Liver (tissue), 9 donors: ENCODE measurements around the gene WEE2. TPM values are rescaled to one million over a fixed set of nuclear protein-coding genes. Genes with fewer than 3 reads are reported as not detected.

Experiments
- DNase-seq: peaks from one replicate; pipeline ENCODE4 v3.0.0-alpha.2; 2017; ENCODE audit warnings: low spot score
- H3K27ac ChIP-seq, 2 donors: one replicate each; pipeline ENCODE4 v1.7.0; 2013; ENCODE audit warnings: inconsistent platforms in 2 of 2, low read length in 2 of 2, control low read depth in 1 of 2, low read depth in 1 of 2, mild to moderate bottlenecking in 1 of 2
- H3K27me3 ChIP-seq, 4 donors: one replicate each; pipeline versions ENCODE4 v1.6.1 to v1.7.0; 2013; ENCODE audit warnings: low read length in 3 of 4, inconsistent platforms in 1 of 4, mild to moderate bottlenecking in 1 of 4, moderate library complexity in 1 of 4; ENCODE audit not compliant: control insufficient read depth in 4 of 4, insufficient read depth in 4 of 4
- H3K36me3 ChIP-seq, 4 donors: one replicate each; pipeline versions ENCODE4 v1.6.1 to v1.7.0; 2013; ENCODE audit warnings: low read length in 3 of 4, mild to moderate bottlenecking in 3 of 4, low read depth in 1 of 4, moderate library complexity in 1 of 4; ENCODE audit not compliant: control insufficient read depth in 4 of 4, insufficient read depth in 3 of 4
- H3K4me1 ChIP-seq, 4 donors: one replicate each; pipeline versions ENCODE4 v1.6.1 to v1.7.0; 2013; ENCODE audit warnings: low read length in 3 of 4, mild to moderate bottlenecking in 3 of 4, moderate library complexity in 1 of 4; ENCODE audit not compliant: control insufficient read depth in 4 of 4, insufficient read depth in 4 of 4
- H3K4me3 ChIP-seq, 3 donors: one replicate each; pipeline versions ENCODE4 v1.6.1 to v1.7.0; 2013; ENCODE audit warnings: low read length in 3 of 3, control low read depth in 1 of 3, low read depth in 1 of 3, mild to moderate bottlenecking in 1 of 3
- H3K9ac ChIP-seq, 2 donors: one replicate each; pipeline ENCODE4 v1.7.0; 2013; ENCODE audit warnings: low read length in 2 of 2, mild to moderate bottlenecking in 2 of 2, moderate library complexity in 2 of 2, control low read depth in 1 of 2, low read depth in 1 of 2
- H3K9me3 ChIP-seq, 4 donors: one replicate each; pipeline versions ENCODE4 v1.6.1 to v1.7.0; 2013; ENCODE audit warnings: low read length in 3 of 4; ENCODE audit not compliant: control insufficient read depth in 4 of 4
- EGR1 ChIP-seq, 2 donors: IDR thresholded peaks; 2 replicates each; pipeline ENCODE4 v1.6.1; 2016 to 2018; ENCODE audit warnings: antibody characterized with exemption in 2 of 2, low read depth in 2 of 2
- FOXA1 ChIP-seq: IDR thresholded peaks from 2 replicates; pipeline ENCODE4 v1.6.1; 2016; ENCODE audit warnings: antibody characterized with exemption
- FOXA2 ChIP-seq: IDR thresholded peaks from 2 replicates; pipeline ENCODE4 v1.6.1; 2016; ENCODE audit warnings: antibody characterized with exemption
- GABPA ChIP-seq, 2 donors: IDR thresholded peaks in 1 of 2; conservative IDR thresholded peaks in 1 of 2; 2 replicates each; pipeline ENCODE4 v1.6.1; 2016; ENCODE audit warnings: antibody characterized with exemption in 2 of 2, mild to moderate bottlenecking in 1 of 2, moderate library complexity in 1 of 2
- HNF4A ChIP-seq, 2 donors: conservative IDR thresholded peaks; 2 replicates each; pipeline ENCODE4 v1.6.1; 2016; ENCODE audit warnings: antibody characterized with exemption in 2 of 2, mild to moderate bottlenecking in 2 of 2
- HNF4G ChIP-seq: IDR thresholded peaks from 2 replicates; pipeline ENCODE4 v1.6.1; 2016; ENCODE audit warnings: antibody characterized with exemption
- JUND ChIP-seq, 2 donors: IDR thresholded peaks; 2 replicates each; pipeline ENCODE4 v1.6.1; 2016; ENCODE audit warnings: antibody characterized with exemption in 2 of 2
- NR2F2 ChIP-seq: IDR thresholded peaks from 2 replicates; pipeline ENCODE4 v1.6.1; 2016; ENCODE audit warnings: antibody characterized with exemption
- RAD21 ChIP-seq, 2 donors: IDR thresholded peaks; 2 replicates each; pipeline ENCODE4 v1.6.1; 2016; ENCODE audit warnings: antibody characterized with exemption in 2 of 2, mild to moderate bottlenecking in 2 of 2
- RXRA ChIP-seq, 2 donors: IDR thresholded peaks; 2 replicates each; pipeline ENCODE4 v1.6.1; 2017 to 2018; ENCODE audit warnings: antibody characterized with exemption in 2 of 2, mild to moderate bottlenecking in 1 of 2
- SP1 ChIP-seq: IDR thresholded peaks from 2 replicates; pipeline ENCODE4 v1.6.1; 2018; ENCODE audit warnings: antibody characterized with exemption, mild to moderate bottlenecking
- TAF1 ChIP-seq: conservative IDR thresholded peaks from 2 replicates; pipeline ENCODE4 v1.6.1; 2016; ENCODE audit warnings: antibody characterized with exemption, mild to moderate bottlenecking
- YY1 ChIP-seq: IDR thresholded peaks from 2 replicates; pipeline ENCODE4 v1.6.1; 2016; ENCODE audit warnings: antibody characterized with exemption, mild to moderate bottlenecking
- WGBS: extraction: QIAGEN DNeasy Blood & Tissue Kit; methylation state at CpG from one replicate; pipeline ENCODE4 v1.1.7; 2013; 5-methylcytosine and 5-hydroxymethylcytosine counted together
- polyA plus RNA-seq, 2 donors: library from polyadenylated mRNA; stranded (reverse) in 1 of 2; unstranded in 1 of 2; fragments of 200-250 nt in 1 of 2; fragments of >200 nt in 1 of 2; fragmentation: Nextera tagmentation in 1 of 2; extraction: Ambion mirVana in 1 of 2; gene quantifications; one replicate each; pipeline versions ENCODE4 v1.2.1 to v1.2.3, GENCODE V29; 2013 to 2015
- total RNA-seq, 2 donors: library from RNA; depleted of rRNA; stranded (reverse); fragments of >200 nt; gene quantifications; one replicate each; pipeline ENCODE4 v1.2.3, GENCODE V29; 2014
- TF ChIP-seq, protein P1 (sequence below): IDR thresholded peaks from 2 replicates; pipeline ENCODE4 v1.6.1; 2016; ENCODE audit warnings: antibody characterized with exemption
- TF ChIP-seq, protein P2 (sequence below): IDR thresholded peaks from 2 replicates; pipeline ENCODE4 v1.6.1; 2016; ENCODE audit warnings: antibody characterized with exemption
- TF ChIP-seq, protein P3 (sequence below): IDR thresholded peaks from 2 replicates; pipeline ENCODE4 v1.6.1; 2016; ENCODE audit warnings: antibody characterized with exemption
- TF ChIP-seq, protein P4 (sequence below): IDR thresholded peaks from 2 replicates; pipeline ENCODE4 v1.6.1; 2016; ENCODE audit warnings: antibody characterized with exemption, mild to moderate bottlenecking
- TF ChIP-seq, protein P5 (sequence below): fragments of 150-350 bp; IDR thresholded peaks from 2 replicates; pipeline ENCODE4 v1.5.1; 2017; ENCODE audit warnings: improper control_type of control experiment, low read depth, low read length; ENCODE audit not compliant: missing input control
- donor health status: healthy.
- donor health status: healthy.
- donor health status: healthy.
- donor health status: healthy.
- donor health status: healthy.

The WEE2 gene
- total and polyA plus RNA-seq, 4 donors, result not detected

DNA sequence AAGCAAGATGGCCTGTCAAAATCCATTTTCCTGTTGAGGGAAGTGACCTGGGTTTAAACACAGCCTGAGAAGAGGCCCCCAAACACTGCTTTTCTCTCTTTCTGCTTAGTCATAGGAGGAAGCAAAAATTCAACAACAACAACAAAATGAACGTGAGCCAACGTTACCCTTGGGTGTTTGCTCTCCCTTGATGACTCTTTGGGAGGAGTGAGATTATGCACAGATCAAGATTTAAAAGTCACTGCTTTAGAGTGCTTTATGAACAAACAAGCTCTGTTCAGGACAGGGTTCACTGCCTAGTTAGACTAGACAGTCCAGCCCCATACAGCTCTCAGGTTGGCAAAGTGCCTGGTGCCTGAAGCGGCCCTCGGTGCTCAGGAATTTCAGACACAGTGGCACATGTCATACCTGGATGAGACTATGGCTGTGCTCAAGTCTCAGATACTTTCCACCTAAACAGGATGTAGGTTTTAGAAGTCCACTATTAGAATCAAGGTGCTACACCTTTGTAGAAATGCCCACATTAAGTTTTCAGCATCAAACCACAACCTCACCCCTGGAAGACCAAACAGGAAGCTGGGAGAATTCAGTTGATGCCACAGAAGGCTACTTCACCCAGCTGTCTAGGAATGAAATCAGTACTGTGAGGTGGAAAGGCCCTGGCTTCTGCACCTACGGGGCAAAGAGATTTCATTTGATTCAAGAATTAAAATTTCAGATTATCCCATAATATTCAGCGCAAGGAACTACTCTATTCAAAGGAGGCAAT lies 44.9 kb upstream of the WEE2 start:
- DNase-seq, result no peak
- 36% methylated on average over 6 of the region's 6 CpGs for WGBS
- H3K36me3 ChIP-seq, result peaks cover 8 to 23% (median 12%) of the 10 kb centered on the region in 4 donors
- H3K9ac ChIP-seq, result peak overlapping the region in 1 of 2 donors; percentile 16
- peak overlapping the region; percentile 11 to 58 for H3K27ac ChIP-seq
- no peaks in the 10 kb centered on the region for H3K27me3 ChIP-seq
- no peak overlapping the region for H3K4me3 ChIP-seq
- TF ChIP-seq RXRA (IDR thresholded peaks at IDR 0.05), result peak; percentile 36 to 47
- no peak for TF ChIP-seq EGR1 (IDR thresholded peaks at IDR 0.05; ENCODE audit: low read depth in 2 of 2)
- TF ChIP-seq, protein P1, sequence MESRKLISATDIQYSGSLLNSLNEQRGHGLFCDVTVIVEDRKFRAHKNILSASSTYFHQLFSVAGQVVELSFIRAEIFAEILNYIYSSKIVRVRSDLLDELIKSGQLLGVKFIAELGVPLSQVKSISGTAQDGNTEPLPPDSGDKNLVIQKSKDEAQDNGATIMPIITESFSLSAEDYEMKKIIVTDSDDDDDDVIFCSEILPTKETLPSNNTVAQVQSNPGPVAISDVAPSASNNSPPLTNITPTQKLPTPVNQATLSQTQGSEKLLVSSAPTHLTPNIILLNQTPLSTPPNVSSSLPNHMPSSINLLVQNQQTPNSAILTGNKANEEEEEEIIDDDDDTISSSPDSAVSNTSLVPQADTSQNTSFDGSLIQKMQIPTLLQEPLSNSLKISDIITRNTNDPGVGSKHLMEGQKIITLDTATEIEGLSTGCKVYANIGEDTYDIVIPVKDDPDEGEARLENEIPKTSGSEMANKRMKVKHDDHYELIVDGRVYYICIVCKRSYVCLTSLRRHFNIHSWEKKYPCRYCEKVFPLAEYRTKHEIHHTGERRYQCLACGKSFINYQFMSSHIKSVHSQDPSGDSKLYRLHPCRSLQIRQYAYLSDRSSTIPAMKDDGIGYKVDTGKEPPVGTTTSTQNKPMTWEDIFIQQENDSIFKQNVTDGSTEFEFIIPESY, result peak; percentile 20
- peak; percentile 22 to 52 for TF ChIP-seq JUND (IDR thresholded peaks at IDR 0.05)
- TF ChIP-seq GABPA (IDR thresholded peaks at IDR 0.05 in 1 of 2, conservative IDR thresholded peaks at IDR 0.05 in 1 of 2), result no peak
- TF ChIP-seq, protein P2, sequence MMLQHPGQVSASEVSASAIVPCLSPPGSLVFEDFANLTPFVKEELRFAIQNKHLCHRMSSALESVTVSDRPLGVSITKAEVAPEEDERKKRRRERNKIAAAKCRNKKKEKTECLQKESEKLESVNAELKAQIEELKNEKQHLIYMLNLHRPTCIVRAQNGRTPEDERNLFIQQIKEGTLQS, result no peak
- TF ChIP-seq NR2F2, result no peak
- peak; percentile 53 for TF ChIP-seq SP1
- TF ChIP-seq, protein P3, sequence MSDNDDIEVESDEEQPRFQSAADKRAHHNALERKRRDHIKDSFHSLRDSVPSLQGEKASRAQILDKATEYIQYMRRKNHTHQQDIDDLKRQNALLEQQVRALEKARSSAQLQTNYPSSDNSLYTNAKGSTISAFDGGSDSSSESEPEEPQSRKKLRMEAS, result peak; percentile 40
- peak in 1 of 2 donors; percentile 31 for TF ChIP-seq RAD21 (IDR thresholded peaks at IDR 0.05)
- TF ChIP-seq FOXA2, result peak; percentile 30
- peak; percentile 46 for TF ChIP-seq YY1
- peak; percentile 13 for TF ChIP-seq HNF4G
- TF ChIP-seq TAF1, result no peak
- TF ChIP-seq HNF4A (conservative IDR thresholded peaks at IDR 0.05), result peak; percentile 63 to 68
- no peaks in the 10 kb centered on the region for H3K9me3 ChIP-seq
- peaks cover 11 to 28% (median 17%) of the 10 kb centered on the region in 4 donors for H3K4me1 ChIP-seq

DNA sequence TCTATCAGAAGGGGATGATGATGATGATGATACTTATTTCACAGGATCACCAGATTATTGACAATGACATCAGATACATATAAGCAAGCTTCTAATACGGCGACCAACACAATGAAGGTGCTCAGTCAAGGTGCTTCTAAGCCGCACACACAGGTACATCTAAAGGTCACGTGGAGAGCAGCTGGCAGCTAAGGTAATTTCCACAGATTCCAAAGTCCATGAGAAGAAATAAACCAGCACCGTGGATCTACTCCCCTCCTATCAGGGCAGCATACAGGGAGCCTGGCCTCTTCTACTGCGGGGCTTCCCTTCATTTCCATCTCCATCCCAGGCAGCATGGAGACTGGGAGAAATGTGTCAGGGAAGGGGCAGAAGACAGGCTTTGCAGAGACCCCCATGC lies 43.7 kb upstream of the WEE2 start:
- peak overlapping the region; percentile 21 to 64 for H3K27ac ChIP-seq
- H3K4me1 ChIP-seq, result peaks cover 11 to 28% (median 17%) of the 10 kb centered on the region in 4 donors
- DNase-seq, result no peak
- WGBS, result 46% methylated on average over 6 of the region's 6 CpGs
- no peak overlapping the region for H3K4me3 ChIP-seq
- H3K36me3 ChIP-seq, result peaks cover 8 to 17% (median 12%) of the 10 kb centered on the region in 4 donors
- no peaks in the 10 kb centered on the region for H3K27me3 ChIP-seq
- TF ChIP-seq RXRA (IDR thresholded peaks at IDR 0.05), result peak; percentile 15 to 37
- no peak for TF ChIP-seq EGR1 (IDR thresholded peaks at IDR 0.05; ENCODE audit: low read depth in 2 of 2)
- peak; percentile 73 for TF ChIP-seq HNF4G
- TF ChIP-seq, protein P1, result no peak
- no peak for TF ChIP-seq NR2F2
- TF ChIP-seq GABPA (IDR thresholded peaks at IDR 0.05 in 1 of 2, conservative IDR thresholded peaks at IDR 0.05 in 1 of 2), result peak in 1 of 2 donors; percentile 24
- TF ChIP-seq FOXA1, result no peak
- TF ChIP-seq JUND (IDR thresholded peaks at IDR 0.05), result no peak
- TF ChIP-seq, protein P4, sequence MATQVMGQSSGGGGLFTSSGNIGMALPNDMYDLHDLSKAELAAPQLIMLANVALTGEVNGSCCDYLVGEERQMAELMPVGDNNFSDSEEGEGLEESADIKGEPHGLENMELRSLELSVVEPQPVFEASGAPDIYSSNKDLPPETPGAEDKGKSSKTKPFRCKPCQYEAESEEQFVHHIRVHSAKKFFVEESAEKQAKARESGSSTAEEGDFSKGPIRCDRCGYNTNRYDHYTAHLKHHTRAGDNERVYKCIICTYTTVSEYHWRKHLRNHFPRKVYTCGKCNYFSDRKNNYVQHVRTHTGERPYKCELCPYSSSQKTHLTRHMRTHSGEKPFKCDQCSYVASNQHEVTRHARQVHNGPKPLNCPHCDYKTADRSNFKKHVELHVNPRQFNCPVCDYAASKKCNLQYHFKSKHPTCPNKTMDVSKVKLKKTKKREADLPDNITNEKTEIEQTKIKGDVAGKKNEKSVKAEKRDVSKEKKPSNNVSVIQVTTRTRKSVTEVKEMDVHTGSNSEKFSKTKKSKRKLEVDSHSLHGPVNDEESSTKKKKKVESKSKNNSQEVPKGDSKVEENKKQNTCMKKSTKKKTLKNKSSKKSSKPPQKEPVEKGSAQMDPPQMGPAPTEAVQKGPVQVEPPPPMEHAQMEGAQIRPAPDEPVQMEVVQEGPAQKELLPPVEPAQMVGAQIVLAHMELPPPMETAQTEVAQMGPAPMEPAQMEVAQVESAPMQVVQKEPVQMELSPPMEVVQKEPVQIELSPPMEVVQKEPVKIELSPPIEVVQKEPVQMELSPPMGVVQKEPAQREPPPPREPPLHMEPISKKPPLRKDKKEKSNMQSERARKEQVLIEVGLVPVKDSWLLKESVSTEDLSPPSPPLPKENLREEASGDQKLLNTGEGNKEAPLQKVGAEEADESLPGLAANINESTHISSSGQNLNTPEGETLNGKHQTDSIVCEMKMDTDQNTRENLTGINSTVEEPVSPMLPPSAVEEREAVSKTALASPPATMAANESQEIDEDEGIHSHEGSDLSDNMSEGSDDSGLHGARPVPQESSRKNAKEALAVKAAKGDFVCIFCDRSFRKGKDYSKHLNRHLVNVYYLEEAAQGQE, result no peak
- TF ChIP-seq, protein P2, result no peak
- TF ChIP-seq RAD21 (IDR thresholded peaks at IDR 0.05), result peak in 1 of 2 donors; percentile 13
- TF ChIP-seq FOXA2, result peak; percentile 49
- TF ChIP-seq, protein P5, sequence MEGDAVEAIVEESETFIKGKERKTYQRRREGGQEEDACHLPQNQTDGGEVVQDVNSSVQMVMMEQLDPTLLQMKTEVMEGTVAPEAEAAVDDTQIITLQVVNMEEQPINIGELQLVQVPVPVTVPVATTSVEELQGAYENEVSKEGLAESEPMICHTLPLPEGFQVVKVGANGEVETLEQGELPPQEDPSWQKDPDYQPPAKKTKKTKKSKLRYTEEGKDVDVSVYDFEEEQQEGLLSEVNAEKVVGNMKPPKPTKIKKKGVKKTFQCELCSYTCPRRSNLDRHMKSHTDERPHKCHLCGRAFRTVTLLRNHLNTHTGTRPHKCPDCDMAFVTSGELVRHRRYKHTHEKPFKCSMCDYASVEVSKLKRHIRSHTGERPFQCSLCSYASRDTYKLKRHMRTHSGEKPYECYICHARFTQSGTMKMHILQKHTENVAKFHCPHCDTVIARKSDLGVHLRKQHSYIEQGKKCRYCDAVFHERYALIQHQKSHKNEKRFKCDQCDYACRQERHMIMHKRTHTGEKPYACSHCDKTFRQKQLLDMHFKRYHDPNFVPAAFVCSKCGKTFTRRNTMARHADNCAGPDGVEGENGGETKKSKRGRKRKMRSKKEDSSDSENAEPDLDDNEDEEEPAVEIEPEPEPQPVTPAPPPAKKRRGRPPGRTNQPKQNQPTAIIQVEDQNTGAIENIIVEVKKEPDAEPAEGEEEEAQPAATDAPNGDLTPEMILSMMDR, result no peak
- no peak for TF ChIP-seq TAF1
- TF ChIP-seq YY1, result no peak
- peak; percentile 53 for TF ChIP-seq SP1
- TF ChIP-seq HNF4A (conservative IDR thresholded peaks at IDR 0.05), result peak; percentile 86 to 90
- TF ChIP-seq, protein P3, result no peak
- no peak overlapping the region for H3K9ac ChIP-seq
- no peaks in the 10 kb centered on the region for H3K9me3 ChIP-seq
